ENCODE data around the gene SLC14A1. TPM values are rescaled to one million over a fixed set of nuclear protein-coding genes. Genes with fewer than 3 reads are reported as not detected.

SLC14A1 gene
- total RNA-seq, 1 donor from 2014 or later: not detected

- H3K36me3 Mint-ChIP-seq (ENCODE audit: low read depth, unreplicated experiment): no peaks in the 10 kb centered on the region
- H3K27me3 ChIP-seq (ENCODE audit: insufficient read depth, low read length): no peaks in the 10 kb centered on the region
- H3K9ac ChIP-seq (ENCODE audit: low read length): no peak overlapping the region
- H3K4me3 ChIP-seq (ENCODE audit: insufficient read depth, low read depth, low read length): no peak overlapping the region
- H3K4me3 Mint-ChIP-seq (ENCODE audit: unreplicated experiment): no peak overlapping the region
- TF ChIP-seq, protein P1, sequence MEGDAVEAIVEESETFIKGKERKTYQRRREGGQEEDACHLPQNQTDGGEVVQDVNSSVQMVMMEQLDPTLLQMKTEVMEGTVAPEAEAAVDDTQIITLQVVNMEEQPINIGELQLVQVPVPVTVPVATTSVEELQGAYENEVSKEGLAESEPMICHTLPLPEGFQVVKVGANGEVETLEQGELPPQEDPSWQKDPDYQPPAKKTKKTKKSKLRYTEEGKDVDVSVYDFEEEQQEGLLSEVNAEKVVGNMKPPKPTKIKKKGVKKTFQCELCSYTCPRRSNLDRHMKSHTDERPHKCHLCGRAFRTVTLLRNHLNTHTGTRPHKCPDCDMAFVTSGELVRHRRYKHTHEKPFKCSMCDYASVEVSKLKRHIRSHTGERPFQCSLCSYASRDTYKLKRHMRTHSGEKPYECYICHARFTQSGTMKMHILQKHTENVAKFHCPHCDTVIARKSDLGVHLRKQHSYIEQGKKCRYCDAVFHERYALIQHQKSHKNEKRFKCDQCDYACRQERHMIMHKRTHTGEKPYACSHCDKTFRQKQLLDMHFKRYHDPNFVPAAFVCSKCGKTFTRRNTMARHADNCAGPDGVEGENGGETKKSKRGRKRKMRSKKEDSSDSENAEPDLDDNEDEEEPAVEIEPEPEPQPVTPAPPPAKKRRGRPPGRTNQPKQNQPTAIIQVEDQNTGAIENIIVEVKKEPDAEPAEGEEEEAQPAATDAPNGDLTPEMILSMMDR (IDR thresholded peaks at IDR 0.05; ENCODE audit: insufficient read depth, low read depth, low read length): no peak
- no peak for TF ChIP-seq EZH2 (IDR thresholded peaks at IDR 0.05; ENCODE audit: insufficient read depth, low read length)
- no peaks in the 10 kb centered on the region for H4K20me1 ChIP-seq (ENCODE audit: insufficient read depth, low read length)
- peaks cover 14% of the 10 kb centered on the region for H3K27me3 Mint-ChIP-seq (ENCODE audit: low read depth, unreplicated experiment)
- no peak overlapping the region for H3K27ac Mint-ChIP-seq (ENCODE audit: unreplicated experiment)
- no peak overlapping the region for H3K4me2 ChIP-seq (ENCODE audit: low read length)
- H3K79me2 ChIP-seq (ENCODE audit: insufficient read depth, low read length): no peaks in the 10 kb centered on the region
- H2AFZ ChIP-seq (ENCODE audit: low read depth, low read length): no peak overlapping the region
- peaks cover 2% of the 10 kb centered on the region for H3K4me1 Mint-ChIP-seq (ENCODE audit: low read depth, unreplicated experiment)
- DNase-seq (ENCODE audit: low read depth): no peak
- no peak overlapping the region for H3K27ac ChIP-seq (ENCODE audit: low read depth, low read length)
- no peaks in the 10 kb centered on the region for H3K36me3 ChIP-seq (ENCODE audit: insufficient read depth, low read length)
- H3K4me1 ChIP-seq (ENCODE audit: insufficient read depth, low read length): peaks cover 14% of the 10 kb centered on the region
- H3K9me3 ChIP-seq (ENCODE audit: insufficient read depth, low read depth, low read length): no peaks in the 10 kb centered on the region
- H3K9me3 Mint-ChIP-seq (ENCODE audit: unreplicated experiment): peaks cover 4% of the 10 kb centered on the region
- FAIRE-seq: no peak
Observed at GRCh38 chr18:45761512-45762114, 37.6 kb downstream of the SLC14A1 start.

- H4K20me1 ChIP-seq (ENCODE audit: insufficient read depth, low read length): no peaks in the 10 kb centered on the region
- peak; percentile 29 for FAIRE-seq
- H3K27me3 ChIP-seq (ENCODE audit: insufficient read depth, low read length): no peaks in the 10 kb centered on the region
- H3K4me2 ChIP-seq (ENCODE audit: low read length): peak overlapping the region; percentile 23
- H3K27ac ChIP-seq (ENCODE audit: low read depth, low read length): no peak overlapping the region
- Mint-ChIP-seq H3K36me3 (ENCODE audit: low read depth, unreplicated experiment) (no peaks in the 10 kb centered on the region), H3K4me1 (ENCODE audit: low read depth, unreplicated experiment) (peaks cover 2% of the 10 kb centered on the region), H3K27me3 (ENCODE audit: low read depth, unreplicated experiment) (peaks cover 3% of the 10 kb centered on the region), H3K4me3 (ENCODE audit: unreplicated experiment) (no peak overlapping the region), H3K27ac (ENCODE audit: unreplicated experiment) (no peak overlapping the region), H3K9me3 (ENCODE audit: unreplicated experiment) (no peaks in the 10 kb centered on the region)
- H2AFZ ChIP-seq (ENCODE audit: low read depth, low read length): peak overlapping the region; percentile 65
- TF ChIP-seq, protein P1 (IDR thresholded peaks at IDR 0.05; ENCODE audit: insufficient read depth, low read depth, low read length): no peak
- no peak for TF ChIP-seq EZH2 (IDR thresholded peaks at IDR 0.05; ENCODE audit: insufficient read depth, low read length)
- no peak overlapping the region for H3K9ac ChIP-seq (ENCODE audit: low read length)
- H3K79me2 ChIP-seq (ENCODE audit: insufficient read depth, low read length): no peaks in the 10 kb centered on the region
- no peak overlapping the region for H3K4me3 ChIP-seq (ENCODE audit: insufficient read depth, low read depth, low read length)
- H3K36me3 ChIP-seq (ENCODE audit: insufficient read depth, low read length): no peaks in the 10 kb centered on the region
- no peaks in the 10 kb centered on the region for H3K9me3 ChIP-seq (ENCODE audit: insufficient read depth, low read depth, low read length)
- no peak for DNase-seq (ENCODE audit: low read depth)
- peaks cover 14% of the 10 kb centered on the region for H3K4me1 ChIP-seq (ENCODE audit: insufficient read depth, low read length)
Observed at GRCh38 chr18:45764000-45764686, 40.2 kb downstream of the SLC14A1 start.

- no peak for DNase-seq (ENCODE audit: low read depth)
- no peak overlapping the region for H3K9ac ChIP-seq (ENCODE audit: low read length)
- Mint-ChIP-seq H3K9me3 (ENCODE audit: unreplicated experiment) (no peaks in the 10 kb centered on the region), H3K4me3 (ENCODE audit: unreplicated experiment) (no peak overlapping the region), H3K36me3 (ENCODE audit: low read depth, unreplicated experiment) (no peaks in the 10 kb centered on the region), H3K27me3 (ENCODE audit: low read depth, unreplicated experiment) (peaks cover 7% of the 10 kb centered on the region), H3K27ac (ENCODE audit: unreplicated experiment) (no peak overlapping the region), H3K4me1 (ENCODE audit: low read depth, unreplicated experiment) (peaks cover 2% of the 10 kb centered on the region)
- H2AFZ ChIP-seq (ENCODE audit: low read depth, low read length): no peak overlapping the region
- no peaks in the 10 kb centered on the region for H3K27me3 ChIP-seq (ENCODE audit: insufficient read depth, low read length)
- no peak for TF ChIP-seq EZH2 (IDR thresholded peaks at IDR 0.05; ENCODE audit: insufficient read depth, low read length)
- TF ChIP-seq, protein P1 (IDR thresholded peaks at IDR 0.05; ENCODE audit: insufficient read depth, low read depth, low read length): no peak
- H3K36me3 ChIP-seq (ENCODE audit: insufficient read depth, low read length): no peaks in the 10 kb centered on the region
- H3K9me3 ChIP-seq (ENCODE audit: insufficient read depth, low read depth, low read length): no peaks in the 10 kb centered on the region
- H4K20me1 ChIP-seq (ENCODE audit: insufficient read depth, low read length): no peaks in the 10 kb centered on the region
- no peak for FAIRE-seq
- no peak overlapping the region for H3K27ac ChIP-seq (ENCODE audit: low read depth, low read length)
- no peaks in the 10 kb centered on the region for H3K79me2 ChIP-seq (ENCODE audit: insufficient read depth, low read length)
- no peak overlapping the region for H3K4me2 ChIP-seq (ENCODE audit: low read length)
- H3K4me3 ChIP-seq (ENCODE audit: insufficient read depth, low read depth, low read length): no peak overlapping the region
- H3K4me1 ChIP-seq (ENCODE audit: insufficient read depth, low read length): peaks cover 14% of the 10 kb centered on the region
Observed at GRCh38 chr18:45765796-45766195, 41.8 kb downstream of the SLC14A1 start.
